ENCODE data around the gene VWDE.

The VWDE gene

DNA sequence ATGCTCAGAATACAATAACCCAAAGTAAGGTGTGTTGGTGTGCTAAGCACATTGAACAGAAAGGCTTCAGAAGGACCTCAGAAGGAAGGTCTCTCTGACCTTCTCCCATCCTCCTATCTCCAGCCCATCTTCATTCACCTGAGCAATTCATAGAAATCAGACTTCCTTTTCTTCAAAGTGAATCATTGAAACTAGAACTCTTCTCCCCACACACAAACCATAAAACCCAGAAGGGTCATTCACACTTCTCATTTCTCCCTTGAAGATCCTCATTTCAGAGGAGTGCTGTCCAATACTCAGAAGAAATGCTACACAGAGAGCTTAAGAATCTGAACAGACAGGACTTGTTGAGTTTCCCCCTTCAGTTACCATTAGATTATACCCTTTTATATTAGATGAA, 89.5 kb downstream of the VWDE start:
- no peak overlapping the region for H2BK120ac ChIP-seq (ENCODE audit: low read depth, low read length)

DNA sequence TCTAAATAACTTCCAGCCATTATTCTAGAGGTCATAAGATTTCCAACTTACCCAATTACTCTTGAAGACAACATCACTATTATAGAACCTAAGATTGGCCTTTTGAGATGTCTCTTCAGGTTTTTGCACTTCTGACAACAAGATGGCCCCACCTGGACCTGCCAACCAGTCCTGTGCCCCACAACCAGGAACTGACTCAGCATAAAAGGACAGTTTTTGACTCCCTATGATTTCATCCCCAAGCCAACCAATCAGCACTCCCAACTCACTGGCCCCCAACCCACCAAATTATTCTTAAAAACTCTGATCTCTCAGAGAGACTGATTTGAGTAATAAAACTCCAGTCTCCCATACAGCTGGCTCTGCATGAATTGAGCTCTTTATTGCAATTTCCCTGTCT, 98.2 kb downstream of the VWDE start:
- Histone ChIP-seq H3K4me2 (ENCODE audit: low read length, poor library complexity, severe bottlenecking) (no peak overlapping the region), H4K8ac (ENCODE audit: low read length) (no peak overlapping the region), H2AK5ac (ENCODE audit: low read length, severe bottlenecking) (no peak overlapping the region), H3K9me3 (ENCODE audit: control insufficient read depth, low read length) (no peaks in the 10 kb centered on the region), H3K79me1 (replicated peaks; ENCODE audit: low read length, poor library complexity, severe bottlenecking) (no peaks in the 10 kb centered on the region), H3K4me1 (ENCODE audit: control insufficient read depth, insufficient read depth, low read depth, low read length) (no peaks in the 10 kb centered on the region), H3K4me3 (ENCODE audit: insufficient read depth in 1 of 2, low read depth in 1 of 2, low read length in 2 of 2) (no peak overlapping the region), H3K14ac (ENCODE audit: low read length in 2 of 2) (no peak overlapping the region), H2BK15ac (ENCODE audit: low read depth, poor library complexity, severe bottlenecking) (no peak overlapping the region), H2AFZ (ENCODE audit: low read depth, low read length) (no peak overlapping the region), H3K9ac (ENCODE audit: low read length) (no peak overlapping the region), H2BK120ac (ENCODE audit: low read depth, low read length) (no peak overlapping the region), H3K36me3 (ENCODE audit: control insufficient read depth in 1 of 2, insufficient read depth in 2 of 2, low read depth in 1 of 2, low read length in 2 of 2) (no peaks in the 10 kb centered on the region), H2BK12ac (ENCODE audit: low read length in 2 of 2) (no peak overlapping the region), H3K27me3 (ENCODE audit: control insufficient read depth in 1 of 2, insufficient read depth in 1 of 2, low read length in 2 of 2) (no peaks in the 10 kb centered on the region), H3K27ac (ENCODE audit: low read length, poor library complexity, severe bottlenecking) (no peak overlapping the region), H3K23ac (ENCODE audit: low read length in 2 of 2) (no peak overlapping the region), H2BK5ac (ENCODE audit: low read depth, low read length, poor library complexity, severe bottlenecking) (no peak overlapping the region), H3K4ac (ENCODE audit: low read depth in 1 of 2, low read length in 2 of 2) (no peak overlapping the region), H3K18ac (ENCODE audit: low read depth in 1 of 2, low read length in 2 of 2) (no peak overlapping the region), H4K91ac (ENCODE audit: low read length) (no peak overlapping the region)
- no peak for DNase-seq

More for the DNA sequence above, 89.5 kb downstream of the VWDE start:
- Histone ChIP-seq H4K8ac (ENCODE audit: low read length) (no peak overlapping the region), H2BK5ac (ENCODE audit: low read depth, low read length, poor library complexity, severe bottlenecking) (no peak overlapping the region), H3K27ac (ENCODE audit: low read length, poor library complexity, severe bottlenecking) (no peak overlapping the region), H3K4me1 (ENCODE audit: control insufficient read depth, insufficient read depth, low read depth, low read length) (no peaks in the 10 kb centered on the region), H3K14ac (ENCODE audit: low read length in 2 of 2) (no peak overlapping the region), H3K9ac (ENCODE audit: low read length) (no peak overlapping the region), H2BK12ac (ENCODE audit: low read length in 2 of 2) (no peak overlapping the region), H3K36me3 (ENCODE audit: control insufficient read depth in 1 of 2, insufficient read depth in 2 of 2, low read depth in 1 of 2, low read length in 2 of 2) (no peaks in the 10 kb centered on the region), H3K9me3 (ENCODE audit: control insufficient read depth, low read length) (no peaks in the 10 kb centered on the region), H3K4me3 (ENCODE audit: insufficient read depth in 1 of 2, low read depth in 1 of 2, low read length in 2 of 2) (no peak overlapping the region), H3K23ac (ENCODE audit: low read length in 2 of 2) (no peak overlapping the region), H2AK5ac (ENCODE audit: low read length, severe bottlenecking) (no peak overlapping the region), H3K18ac (ENCODE audit: low read depth in 1 of 2, low read length in 2 of 2) (no peak overlapping the region), H3K79me1 (replicated peaks; ENCODE audit: low read length, poor library complexity, severe bottlenecking) (no peaks in the 10 kb centered on the region), H4K91ac (ENCODE audit: low read length) (no peak overlapping the region), H2AFZ (ENCODE audit: low read depth, low read length) (no peak overlapping the region), H2BK15ac (ENCODE audit: low read depth, poor library complexity, severe bottlenecking) (no peak overlapping the region), H3K4me2 (ENCODE audit: low read length, poor library complexity, severe bottlenecking) (no peak overlapping the region), H3K27me3 (ENCODE audit: control insufficient read depth in 1 of 2, insufficient read depth in 1 of 2, low read length in 2 of 2) (no peaks in the 10 kb centered on the region), H3K4ac (ENCODE audit: low read depth in 1 of 2, low read length in 2 of 2) (no peak overlapping the region)
- no peak for DNase-seq

DNA sequence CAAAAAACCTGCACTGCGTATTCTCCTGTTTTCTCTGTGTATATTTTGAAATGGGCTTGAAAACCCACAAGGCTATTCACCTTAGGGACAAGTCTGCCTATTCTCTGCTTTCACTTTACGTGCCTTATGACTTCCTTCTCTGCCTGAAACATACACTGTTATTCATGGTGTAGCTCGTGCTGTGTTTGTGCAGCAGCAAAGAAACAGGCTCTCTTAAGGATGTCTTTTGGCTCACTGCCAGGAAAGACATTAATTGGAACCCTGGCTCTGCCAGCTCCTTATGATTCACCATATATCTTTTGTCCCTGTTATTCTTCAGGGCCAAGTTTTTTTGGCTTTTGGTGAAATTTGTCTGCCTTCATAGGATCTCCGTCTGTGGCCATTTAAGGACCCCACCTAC, 100.2 kb downstream of the VWDE start:
- no peak for DNase-seq
- Histone ChIP-seq H3K4ac (ENCODE audit: low read depth in 1 of 2, low read length in 2 of 2) (no peak overlapping the region), H2AFZ (ENCODE audit: low read depth, low read length) (no peak overlapping the region), H3K79me1 (replicated peaks; ENCODE audit: low read length, poor library complexity, severe bottlenecking) (no peaks in the 10 kb centered on the region), H2AK5ac (ENCODE audit: low read length, severe bottlenecking) (no peak overlapping the region), H3K9ac (ENCODE audit: low read length) (no peak overlapping the region), H3K4me2 (ENCODE audit: low read length, poor library complexity, severe bottlenecking) (no peak overlapping the region), H2BK15ac (ENCODE audit: low read depth, poor library complexity, severe bottlenecking) (no peak overlapping the region), H4K91ac (ENCODE audit: low read length) (no peak overlapping the region), H3K18ac (ENCODE audit: low read depth in 1 of 2, low read length in 2 of 2) (no peak overlapping the region), H3K4me3 (ENCODE audit: insufficient read depth in 1 of 2, low read depth in 1 of 2, low read length in 2 of 2) (peak overlapping the region in 1 of 2 experiments; percentile 17), H3K27ac (ENCODE audit: low read length, poor library complexity, severe bottlenecking) (no peak overlapping the region), H4K8ac (ENCODE audit: low read length) (no peak overlapping the region), H3K23ac (ENCODE audit: low read length in 2 of 2) (no peak overlapping the region), H3K14ac (ENCODE audit: low read length in 2 of 2) (no peak overlapping the region), H2BK5ac (ENCODE audit: low read depth, low read length, poor library complexity, severe bottlenecking) (no peak overlapping the region), H3K36me3 (ENCODE audit: control insufficient read depth in 1 of 2, insufficient read depth in 2 of 2, low read depth in 1 of 2, low read length in 2 of 2) (no peaks in the 10 kb centered on the region), H3K4me1 (ENCODE audit: control insufficient read depth, insufficient read depth, low read depth, low read length) (no peaks in the 10 kb centered on the region), H2BK12ac (ENCODE audit: low read length in 2 of 2) (no peak overlapping the region), H3K9me3 (ENCODE audit: control insufficient read depth, low read length) (no peaks in the 10 kb centered on the region), H2BK120ac (ENCODE audit: low read depth, low read length) (no peak overlapping the region), H3K27me3 (ENCODE audit: control insufficient read depth in 1 of 2, insufficient read depth in 1 of 2, low read length in 2 of 2) (no peaks in the 10 kb centered on the region)
- WGBS = 50% methylated on average over 4 of the region's 4 CpGs

DNA sequence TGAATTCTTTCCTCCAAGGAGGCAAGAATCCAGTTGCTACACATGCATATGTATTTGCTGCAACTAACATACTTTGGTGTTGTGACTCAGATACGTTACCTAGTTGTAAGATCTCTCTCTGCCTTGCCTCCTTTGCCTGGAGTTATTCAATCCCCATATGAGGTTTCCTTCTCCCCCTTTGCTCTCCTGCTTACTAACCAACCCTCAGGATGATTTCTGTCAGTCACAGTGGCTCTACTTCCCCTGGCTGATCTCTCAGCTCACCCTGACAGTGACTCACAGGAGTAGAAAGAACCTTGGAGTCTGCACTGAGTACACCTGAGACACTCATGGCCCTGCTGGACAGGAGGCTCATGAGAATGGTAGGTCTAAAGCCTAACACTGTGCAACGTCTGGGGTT, 100.6 kb downstream of the VWDE start:
- Histone ChIP-seq H2BK15ac (ENCODE audit: low read depth, poor library complexity, severe bottlenecking) (no peak overlapping the region), H3K14ac (ENCODE audit: low read length in 2 of 2) (no peak overlapping the region), H3K4me3 (ENCODE audit: insufficient read depth in 1 of 2, low read depth in 1 of 2, low read length in 2 of 2) (peak overlapping the region in 1 of 2 experiments; percentile 17), H2BK12ac (ENCODE audit: low read length in 2 of 2) (no peak overlapping the region), H3K9me3 (ENCODE audit: control insufficient read depth, low read length) (no peaks in the 10 kb centered on the region), H2AK5ac (ENCODE audit: low read length, severe bottlenecking) (no peak overlapping the region), H3K4me2 (ENCODE audit: low read length, poor library complexity, severe bottlenecking) (no peak overlapping the region), H3K27me3 (ENCODE audit: control insufficient read depth in 1 of 2, insufficient read depth in 1 of 2, low read length in 2 of 2) (no peaks in the 10 kb centered on the region), H3K4ac (ENCODE audit: low read depth in 1 of 2, low read length in 2 of 2) (no peak overlapping the region), H3K23ac (ENCODE audit: low read length in 2 of 2) (no peak overlapping the region), H3K27ac (ENCODE audit: low read length, poor library complexity, severe bottlenecking) (no peak overlapping the region), H3K36me3 (ENCODE audit: control insufficient read depth in 1 of 2, insufficient read depth in 2 of 2, low read depth in 1 of 2, low read length in 2 of 2) (no peaks in the 10 kb centered on the region), H3K9ac (ENCODE audit: low read length) (no peak overlapping the region), H4K8ac (ENCODE audit: low read length) (no peak overlapping the region), H3K79me1 (replicated peaks; ENCODE audit: low read length, poor library complexity, severe bottlenecking) (no peaks in the 10 kb centered on the region), H2AFZ (ENCODE audit: low read depth, low read length) (no peak overlapping the region), H3K4me1 (ENCODE audit: control insufficient read depth, insufficient read depth, low read depth, low read length) (no peaks in the 10 kb centered on the region), H4K91ac (ENCODE audit: low read length) (no peak overlapping the region), H2BK120ac (ENCODE audit: low read depth, low read length) (no peak overlapping the region), H3K18ac (ENCODE audit: low read depth in 1 of 2, low read length in 2 of 2) (no peak overlapping the region), H2BK5ac (ENCODE audit: low read depth, low read length, poor library complexity, severe bottlenecking) (no peak overlapping the region)
- 55% methylated on average over 2 of the region's 2 CpGs for WGBS
- DNase-seq = no peak
